Activated CD8-positive, alpha-beta memory T cell treated with anti-CD3 and anti-CD28 coated beads, Interleukin-2, amount 50 U/mL, for 1 hour (primary cell): ENCODE results near the gene MILR1.
"Not testable (repeated sequence)": the region's sequence is repeated elsewhere in the genome, so short reads cannot be mapped to it uniquely, and the experiment has no call there.

Experiments used
- DNase-seq: peaks from one replicate; pipeline ENCODE4 v3.0.0-alpha.2; 2020; ENCODE audit errors: extremely low read depth

The MILR1 gene

GRCh38 chr17:64448665-64449512 lies at the start of gene MILR1:
Gene MILR1, plus strand, starts transcription at chr17:64449115. Its CDS starts 54 bp downstream, at chr17:64449169.
- DNase-seq, result no peak

GRCh38 chr17:64399767-64400156 lies 49.2 kb upstream of the MILR1 start:
- DNase-seq, result no peak

- no peak for DNase-seq
Observed at GRCh38 chr17:64400642-64401041, 48.3 kb upstream of the MILR1 start.

- no peak for DNase-seq
Observed at GRCh38 chr17:64401244-64401860, 47.6 kb upstream of the MILR1 start.

GRCh38 chr17:64401941-64402340 lies 47.0 kb upstream of the MILR1 start:
- DNase-seq, result no peak

GRCh38 chr17:64402469-64402868 lies 46.4 kb upstream of the MILR1 start:
- DNase-seq, result no peak

GRCh38 chr17:64403881-64404460 lies 44.9 kb upstream of the MILR1 start:
- no peak for DNase-seq

- DNase-seq, result no peak
Observed at GRCh38 chr17:64406321-64407200, 42.4 kb upstream of the MILR1 start.

GRCh38 chr17:64410750-64411490 lies 38.0 kb upstream of the MILR1 start:
- no peak for DNase-seq

GRCh38 chr17:64411999-64412771 lies 36.7 kb upstream of the MILR1 start:
- DNase-seq, result no peak

GRCh38 chr17:64412944-64413381 lies 36.0 kb upstream of the MILR1 start:
- no peak for DNase-seq

GRCh38 chr17:64413513-64413912 lies 35.4 kb upstream of the MILR1 start:
- no peak for DNase-seq

- DNase-seq, result peak; percentile 21
Observed at GRCh38 chr17:64418506-64419339, 30.2 kb upstream of the MILR1 start.

GRCh38 chr17:64420143-64420670 lies 28.7 kb upstream of the MILR1 start:
- DNase-seq, result peak; percentile 29

- not testable (repeated sequence) for DNase-seq
Observed at GRCh38 chr17:64422121-64422520, 26.8 kb upstream of the MILR1 start.

- DNase-seq, result no peak
Observed at GRCh38 chr17:64423881-64424280, 25.0 kb upstream of the MILR1 start.

GRCh38 chr17:64424324-64424849 lies 24.5 kb upstream of the MILR1 start:
- DNase-seq, result no peak

- no peak for DNase-seq
Observed at GRCh38 chr17:64425191-64425590, 23.7 kb upstream of the MILR1 start.

- DNase-seq, result no peak
Observed at GRCh38 chr17:64426596-64426995, 22.3 kb upstream of the MILR1 start.
